ENCODE measurements around the gene LRRC4C. TPM values are rescaled to one million over a fixed set of nuclear protein-coding genes. Genes with fewer than 3 reads are reported as not detected.

LRRC4C gene
- total RNA-seq, 6 experiments from 2014 or later, result not detected

DNA sequence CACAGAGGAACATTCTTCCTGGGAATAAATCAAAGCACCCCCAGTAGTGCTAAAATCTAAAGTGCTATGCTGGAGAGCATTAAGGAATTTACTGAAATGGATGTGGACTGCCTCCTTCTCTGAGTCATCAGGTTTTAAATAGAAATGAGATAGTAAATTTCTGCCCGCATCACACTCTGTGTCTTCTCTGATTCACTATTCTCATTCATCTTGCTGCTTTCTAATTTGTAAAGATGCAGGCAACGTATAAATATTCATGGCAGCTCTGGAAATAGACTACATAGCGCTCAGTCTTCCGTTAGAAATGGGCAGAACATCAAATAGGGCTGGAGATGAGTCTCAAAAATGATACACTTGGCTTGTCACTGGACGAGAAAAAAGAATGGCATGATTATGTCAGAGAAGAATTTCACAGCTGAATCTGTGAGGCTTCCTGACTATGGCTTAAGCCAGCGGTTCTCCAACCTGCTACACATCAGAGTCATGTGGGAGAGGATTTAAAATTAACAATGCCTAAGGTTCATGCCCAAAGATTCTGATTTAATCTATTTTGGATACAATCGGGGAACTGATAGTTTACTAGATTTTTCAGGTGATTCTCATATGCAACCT lies 178.2 kb downstream of the LRRC4C start:
- Mint-ChIP-seq H3K27me3 (ENCODE audit: insufficient read depth) (no peaks in the 10 kb centered on the region), H3K36me3 (ENCODE audit: low read depth) (no peaks in the 10 kb centered on the region), H3K4me3 (no peak overlapping the region), H3K9me3 (peaks cover 30% of the 10 kb centered on the region), H3K27ac (no peak overlapping the region), H3K4me1 (ENCODE audit: low read depth) (no peaks in the 10 kb centered on the region)
- no peak for DNase-seq
- TF ChIP-seq, protein P1, sequence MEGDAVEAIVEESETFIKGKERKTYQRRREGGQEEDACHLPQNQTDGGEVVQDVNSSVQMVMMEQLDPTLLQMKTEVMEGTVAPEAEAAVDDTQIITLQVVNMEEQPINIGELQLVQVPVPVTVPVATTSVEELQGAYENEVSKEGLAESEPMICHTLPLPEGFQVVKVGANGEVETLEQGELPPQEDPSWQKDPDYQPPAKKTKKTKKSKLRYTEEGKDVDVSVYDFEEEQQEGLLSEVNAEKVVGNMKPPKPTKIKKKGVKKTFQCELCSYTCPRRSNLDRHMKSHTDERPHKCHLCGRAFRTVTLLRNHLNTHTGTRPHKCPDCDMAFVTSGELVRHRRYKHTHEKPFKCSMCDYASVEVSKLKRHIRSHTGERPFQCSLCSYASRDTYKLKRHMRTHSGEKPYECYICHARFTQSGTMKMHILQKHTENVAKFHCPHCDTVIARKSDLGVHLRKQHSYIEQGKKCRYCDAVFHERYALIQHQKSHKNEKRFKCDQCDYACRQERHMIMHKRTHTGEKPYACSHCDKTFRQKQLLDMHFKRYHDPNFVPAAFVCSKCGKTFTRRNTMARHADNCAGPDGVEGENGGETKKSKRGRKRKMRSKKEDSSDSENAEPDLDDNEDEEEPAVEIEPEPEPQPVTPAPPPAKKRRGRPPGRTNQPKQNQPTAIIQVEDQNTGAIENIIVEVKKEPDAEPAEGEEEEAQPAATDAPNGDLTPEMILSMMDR (IDR thresholded peaks at IDR 0.05), result no peak

DNA sequence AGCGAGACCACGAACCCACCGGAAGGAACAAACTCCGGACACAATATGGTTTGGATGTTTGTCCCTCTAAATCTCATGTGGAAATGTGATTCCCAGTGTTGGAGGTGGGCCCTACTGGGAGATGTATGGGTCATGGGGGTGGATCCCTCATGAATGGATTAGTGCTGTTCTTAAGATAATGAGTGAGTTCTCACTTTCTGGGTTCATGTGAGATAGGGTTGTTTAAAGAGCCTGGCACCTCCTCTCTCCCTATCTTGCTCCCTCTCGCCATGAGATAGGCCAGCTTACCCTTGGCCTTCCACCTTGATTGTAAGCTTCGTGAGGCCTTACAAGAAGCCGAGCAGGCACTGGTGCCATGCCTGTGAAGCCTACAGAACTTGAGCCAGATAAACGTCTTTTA lies 184.6 kb downstream of the LRRC4C start:
- H3K27me3 Mint-ChIP-seq (ENCODE audit: insufficient read depth), result no peaks in the 10 kb centered on the region
- H3K36me3 Mint-ChIP-seq (ENCODE audit: low read depth), result no peaks in the 10 kb centered on the region; the same call in 1 of the 2 replicates
- TF ChIP-seq, protein P1 (IDR thresholded peaks at IDR 0.05), result no peak
- no peaks in the 10 kb centered on the region for H3K4me1 Mint-ChIP-seq (ENCODE audit: low read depth)
- H3K27ac Mint-ChIP-seq, result no peak overlapping the region
- DNase-seq, result no peak
- no peak overlapping the region for H3K4me3 Mint-ChIP-seq
- peaks cover 47% of the 10 kb centered on the region for H3K9me3 Mint-ChIP-seq

DNA sequence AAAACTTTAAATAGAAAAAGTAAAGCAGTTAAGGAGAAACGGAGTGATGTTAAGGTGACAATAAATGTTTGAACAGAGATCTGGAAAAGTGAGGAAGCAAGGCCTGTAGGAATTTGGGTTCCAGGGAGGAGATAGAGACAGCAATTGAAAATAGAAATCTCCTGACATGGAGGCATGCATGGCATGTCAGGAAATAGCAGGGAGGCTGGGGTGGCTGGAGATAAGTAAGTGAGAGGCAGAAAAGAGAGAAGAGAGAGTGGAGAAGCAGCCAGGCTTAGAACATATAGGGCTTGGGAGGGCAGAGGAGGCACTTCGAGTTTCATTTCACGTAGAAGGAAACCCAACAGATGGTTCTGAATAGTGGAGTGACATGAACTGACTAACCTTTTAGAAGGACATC lies 185.5 kb downstream of the LRRC4C start:
- H3K27me3 Mint-ChIP-seq (ENCODE audit: insufficient read depth), result no peaks in the 10 kb centered on the region
- TF ChIP-seq, protein P1 (IDR thresholded peaks at IDR 0.05), result no peak
- DNase-seq, result no peak
- no peak overlapping the region for H3K4me3 Mint-ChIP-seq
- H3K4me1 Mint-ChIP-seq (ENCODE audit: low read depth), result no peaks in the 10 kb centered on the region
- H3K27ac Mint-ChIP-seq, result no peak overlapping the region
- no peaks in the 10 kb centered on the region; the same call in 1 of the 2 replicates for H3K36me3 Mint-ChIP-seq (ENCODE audit: low read depth)
- peaks cover 42% of the 10 kb centered on the region for H3K9me3 Mint-ChIP-seq

DNA sequence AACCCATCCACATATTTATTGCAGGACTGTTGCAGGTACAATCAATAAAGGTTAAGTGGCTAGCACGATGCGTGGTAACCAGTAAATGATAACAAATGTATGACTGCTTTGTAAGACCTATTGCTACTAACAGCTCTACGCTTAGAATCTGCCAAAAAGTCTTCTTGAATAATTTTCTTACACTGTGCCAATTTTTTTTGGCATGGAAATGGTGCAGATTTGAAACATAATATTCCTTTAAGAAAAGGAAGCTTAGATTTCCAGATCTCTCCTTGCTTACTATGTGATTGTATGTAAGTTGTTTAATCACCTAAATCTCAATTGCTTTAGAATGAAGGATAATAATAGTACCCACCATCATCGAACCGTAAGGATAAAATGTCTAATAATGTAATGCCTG lies 192.0 kb downstream of the LRRC4C start:
- no peak overlapping the region for H3K4me3 Mint-ChIP-seq
- H3K27me3 Mint-ChIP-seq (ENCODE audit: insufficient read depth), result no peaks in the 10 kb centered on the region
- peaks cover 42% of the 10 kb centered on the region for H3K9me3 Mint-ChIP-seq
- no peaks in the 10 kb centered on the region for H3K4me1 Mint-ChIP-seq (ENCODE audit: low read depth)
- H3K27ac Mint-ChIP-seq, result no peak overlapping the region
- TF ChIP-seq, protein P1 (IDR thresholded peaks at IDR 0.05), result no peak
- H3K36me3 Mint-ChIP-seq (ENCODE audit: low read depth), result no peaks in the 10 kb centered on the region
- no peak for DNase-seq

DNA sequence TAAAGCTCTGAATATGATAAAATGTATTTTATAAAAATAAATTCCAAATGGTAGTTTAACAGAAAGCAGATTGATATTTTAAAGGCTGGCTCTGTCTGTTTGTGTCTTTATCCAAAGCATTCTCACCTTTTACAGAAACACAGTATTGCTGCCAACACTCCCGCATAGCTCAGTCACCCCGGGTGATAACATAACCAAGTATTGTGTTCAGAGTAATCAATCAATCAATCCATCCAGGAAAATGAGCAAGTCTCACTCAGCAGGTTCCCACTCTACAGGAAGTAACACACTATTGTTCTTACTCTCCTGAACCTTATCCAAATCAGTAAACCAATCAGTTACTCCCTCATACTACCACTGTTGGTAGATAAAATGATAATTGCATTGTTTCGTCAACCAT lies 203.4 kb downstream of the LRRC4C start:
- no peak for DNase-seq
- TF ChIP-seq, protein P1 (IDR thresholded peaks at IDR 0.05), result no peak
- H3K27me3 Mint-ChIP-seq (ENCODE audit: insufficient read depth), result peaks cover 1% of the 10 kb centered on the region; the same call in 1 of the 2 replicates
- no peaks in the 10 kb centered on the region for H3K4me1 Mint-ChIP-seq (ENCODE audit: low read depth)
- H3K27ac Mint-ChIP-seq, result no peak overlapping the region
- H3K4me3 Mint-ChIP-seq, result no peak overlapping the region
- no peaks in the 10 kb centered on the region for H3K36me3 Mint-ChIP-seq (ENCODE audit: low read depth)
- peaks cover 24% of the 10 kb centered on the region for H3K9me3 Mint-ChIP-seq
